HepG2 (cell line): ENCODE data around the gene C3orf62.
"Not testable (repeated sequence)": the region's sequence is repeated elsewhere in the genome, so short reads cannot be mapped to it uniquely, and the experiment has no call there.

ENCODE experiments used
- ELF1 ChIP-seq: sonication (generic); formaldehyde crosslinking; IDR thresholded peaks from 2 replicates; pipeline ENCODE4 v1.4.0; 2020; ENCODE audit warnings: missing genetic modification reagents
- MEIS1 ChIP-seq: sonication (generic); formaldehyde crosslinking; IDR thresholded peaks from 2 replicates; pipeline ENCODE4 v1.9.0; 2021; ENCODE audit warnings: mild to moderate bottlenecking, missing genetic modification reagents, moderate library complexity, borderline replicate concordance
- SMAD3 ChIP-seq: sonication (generic); formaldehyde crosslinking; IDR thresholded peaks from 2 replicates; pipeline ENCODE4 v1.4.0; 2020; ENCODE audit warnings: missing genetic modification reagents

- TF ChIP-seq ELF1 (CRISPR knock-in tag); SMAD3 (CRISPR knock-in tag); MEIS1: not testable (repeated sequence)
Measured at GRCh38 chr3:49220985-49221563, 56.0 kb downstream of the C3orf62 start.
